Measurements from ENCODE around the gene CEACAM4. TPM values are rescaled to one million over a fixed set of nuclear protein-coding genes. Genes with fewer than 3 reads are reported as not detected.
A peak's percentile ranks its signal among the peaks of the same experiment; 100 is the strongest.

Gene CEACAM4
- total and polyA plus RNA-seq, 3 donors from 2014 or later: 0.47 to 1.7 TPM; not detected in 1

DNA sequence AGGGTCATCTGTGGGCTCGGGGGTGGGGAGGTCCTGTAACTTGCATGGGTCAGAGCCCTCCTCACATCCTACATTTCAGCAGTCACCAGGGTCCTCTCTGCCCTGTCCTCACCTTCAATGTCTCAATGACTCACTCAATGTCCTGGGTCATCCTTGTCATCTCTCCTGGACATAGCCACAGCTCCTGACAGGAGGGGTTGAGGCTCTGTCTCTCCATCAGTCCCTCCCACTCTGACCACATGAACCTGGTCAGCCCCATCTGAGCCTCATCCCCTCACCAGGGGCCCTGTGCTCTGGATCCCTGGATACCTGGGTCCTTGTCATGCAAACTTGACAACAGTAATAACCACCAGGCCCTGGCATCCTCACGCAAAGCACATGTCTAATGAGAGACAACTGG is 37.5 kb downstream of the CEACAM4 start:
- TF ChIP-seq POLR2A (IDR thresholded peaks at IDR 0.05): no peak
- TF ChIP-seq CTCF (IDR thresholded peaks at IDR 0.05): no peak
- H3K27ac ChIP-seq: no peak overlapping the region
- H3K27me3 ChIP-seq: no peaks in the 10 kb centered on the region
- intact Hi-C loops (cut with DNase I; ENCODE audit: low total_unique reads): no loop called here
- no peak for DNase-seq
- H3K9me3 ChIP-seq: no peaks in the 10 kb centered on the region
- no peak overlapping the region for H3K4me3 ChIP-seq
- no peaks in the 10 kb centered on the region for H3K36me3 ChIP-seq (ENCODE audit: low read depth, missing control alignments)
- no peaks in the 10 kb centered on the region for H3K4me1 ChIP-seq
- 40 to 54% methylated on average over 1 to 2 of the region's 2 CpGs for WGBS, 2 donors

GRCh38 chr19:41588497-41589209 is 38.2 kb downstream of the CEACAM4 start:
- intact Hi-C loops (cut with DNase I; ENCODE audit: low total_unique reads): no loop called here
- no peaks in the 10 kb centered on the region for H3K9me3 ChIP-seq
- H3K27me3 ChIP-seq: no peaks in the 10 kb centered on the region
- TF ChIP-seq CTCF (IDR thresholded peaks at IDR 0.05) (no peak), POLR2A (IDR thresholded peaks at IDR 0.05) (no peak)
- no peaks in the 10 kb centered on the region for H3K4me1 ChIP-seq
- H3K27ac ChIP-seq: no peak overlapping the region
- H3K4me3 ChIP-seq: no peak overlapping the region
- DNase-seq: peak; percentile 39
- 28 to 35% methylated on average over 6 of the region's 6 CpGs for WGBS, 2 donors
- no peaks in the 10 kb centered on the region for H3K36me3 ChIP-seq (ENCODE audit: low read depth, missing control alignments)

- Histone ChIP-seq H3K36me3 (ENCODE audit: low read depth, missing control alignments) (no peaks in the 10 kb centered on the region), H3K9me3 (no peaks in the 10 kb centered on the region), H3K27me3 (no peaks in the 10 kb centered on the region)
Observed at GRCh38 chr19:41587838-41588210, 39.0 kb downstream of the CEACAM4 start.

DNA sequence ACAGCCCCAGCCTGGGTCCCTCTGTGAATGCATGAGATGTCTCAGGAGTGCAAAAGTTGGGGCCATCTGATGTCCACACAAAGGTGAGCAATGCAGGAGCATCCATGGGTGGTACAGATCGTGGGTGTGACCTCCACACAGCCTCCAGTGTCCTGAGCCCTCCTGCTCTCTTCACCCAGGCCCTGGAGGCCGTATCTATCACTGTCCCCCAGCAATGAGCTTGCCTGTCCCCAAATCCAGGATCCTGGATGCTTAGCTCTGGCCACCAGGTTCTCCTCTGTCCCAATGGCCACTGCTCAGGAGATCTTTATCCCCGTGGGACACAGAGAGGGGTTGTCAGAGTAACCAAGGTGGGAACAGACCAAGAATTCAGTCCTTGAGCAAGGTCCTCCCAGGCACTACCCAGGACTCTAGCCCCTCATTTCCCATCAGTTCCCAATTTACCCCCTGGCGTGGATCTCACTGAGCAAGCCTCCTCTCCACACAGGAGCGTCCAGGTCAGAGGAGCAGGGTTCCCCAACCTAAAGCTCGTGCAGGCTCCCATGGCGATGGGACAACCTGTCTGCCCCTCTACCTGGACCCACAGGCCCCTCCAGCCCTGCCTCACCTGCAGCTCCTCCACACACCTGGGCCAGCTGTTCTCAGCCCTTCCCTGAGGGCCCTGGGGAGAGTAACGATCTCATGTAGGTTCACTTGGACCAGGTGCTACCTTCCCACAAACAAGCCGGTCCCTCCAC is 39.6 kb downstream of the CEACAM4 start:
- intact Hi-C loops (cut with DNase I; ENCODE audit: low total_unique reads): no loop called here
- no peak for TF ChIP-seq CTCF (IDR thresholded peaks at IDR 0.05)
- TF ChIP-seq POLR2A (IDR thresholded peaks at IDR 0.05): no peak
- Histone ChIP-seq H3K27me3 (no peaks in the 10 kb centered on the region), H3K9me3 (no peaks in the 10 kb centered on the region), H3K36me3 (ENCODE audit: low read depth, missing control alignments) (no peaks in the 10 kb centered on the region), H3K27ac (no peak overlapping the region), H3K4me1 (no peaks in the 10 kb centered on the region), H3K4me3 (no peak overlapping the region)
- 70 to 91% methylated on average over 5 to 9 of the region's 9 CpGs for WGBS, 2 donors
- DNase-seq: no peak

More at GRCh38 chr19:41587838-41588210, 39.0 kb downstream of the CEACAM4 start:
- no peak overlapping the region for H3K4me3 ChIP-seq
- no peaks in the 10 kb centered on the region for H3K4me1 ChIP-seq
- no peak for DNase-seq
- intact Hi-C loops (cut with DNase I; ENCODE audit: low total_unique reads): no loop called here
- H3K27ac ChIP-seq: no peak overlapping the region
- TF ChIP-seq CTCF (IDR thresholded peaks at IDR 0.05) (no peak), POLR2A (IDR thresholded peaks at IDR 0.05) (no peak)
- WGBS, 2 donors: 72 to 81% methylated on average over 4 of the region's 4 CpGs

All from testis (tissue), 3 donors.